Measurements from ENCODE around the gene SERTAD4. TPM values are rescaled to one million over a fixed set of nuclear protein-coding genes. Genes with fewer than 3 reads are reported as not detected.

Gene SERTAD4
- total and polyA plus RNA-seq, 4 donors: under 0.01 to 0.02 (median under 0.01) TPM; not detected in 1

DNA sequence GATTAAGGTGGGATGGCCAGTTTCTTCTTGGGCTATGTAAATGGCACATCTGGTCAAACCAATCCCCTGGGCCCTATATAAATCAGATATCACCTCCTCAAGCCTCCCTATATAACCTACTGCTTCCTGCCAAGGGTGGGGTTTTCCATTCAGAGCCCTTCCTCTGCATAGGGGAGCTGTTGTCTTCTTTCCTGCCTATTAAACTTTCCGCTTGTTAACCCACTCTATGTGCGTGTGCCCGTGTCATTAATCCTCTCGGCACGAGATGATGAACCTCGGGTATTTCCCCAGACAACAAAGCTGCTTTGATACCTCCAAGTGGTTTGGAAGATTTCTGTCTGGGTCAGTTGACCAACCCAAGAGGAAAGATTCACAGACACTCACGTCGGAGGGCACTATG lies 19.3 kb upstream of the SERTAD4 start:
- no peak for DNase-seq (ENCODE audit: low spot score)
- TF ChIP-seq NR2F2 (IDR thresholded peaks at IDR 0.05): no peak
- TF ChIP-seq SP1 (IDR thresholded peaks at IDR 0.05): no peak
- TF ChIP-seq RAD21 (IDR thresholded peaks at IDR 0.05): no peak
- no peak for TF ChIP-seq HNF4G (IDR thresholded peaks at IDR 0.05)
- no peak for TF ChIP-seq HNF4A (conservative IDR thresholded peaks at IDR 0.05)
- TF ChIP-seq EGR1 (IDR thresholded peaks at IDR 0.05; ENCODE audit: low read depth in 2 of 2): no peak
- 85% methylated on average over 8 of the region's 8 CpGs for WGBS
- H3K27ac ChIP-seq (ENCODE audit: low read depth in 1 of 2, low read length in 2 of 2): no peak overlapping the region
- no peak overlapping the region for H3K9ac ChIP-seq (ENCODE audit: low read depth in 1 of 2, low read length in 2 of 2)
- no peaks in the 10 kb centered on the region for H3K4me1 ChIP-seq (ENCODE audit: control insufficient read depth in 4 of 4, insufficient read depth in 4 of 4, low read length in 3 of 4)
- H3K4me3 ChIP-seq (ENCODE audit: low read depth in 1 of 3, low read length in 3 of 3): no peak overlapping the region
- no peaks in the 10 kb centered on the region for H3K36me3 ChIP-seq (ENCODE audit: control insufficient read depth in 4 of 4, insufficient read depth in 3 of 4, low read depth in 1 of 4, low read length in 3 of 4)
- H3K9me3 ChIP-seq (ENCODE audit: control insufficient read depth in 4 of 4, low read length in 3 of 4): no peaks in the 10 kb centered on the region
- peaks cover 0 to 3% (median 0%) of the 10 kb centered on the region in 4 donors for H3K27me3 ChIP-seq (ENCODE audit: control insufficient read depth in 4 of 4, insufficient read depth in 4 of 4, low read length in 3 of 4)

- 63% methylated on average over 4 of the region's 4 CpGs for WGBS
- no peaks in the 10 kb centered on the region for H3K36me3 ChIP-seq (ENCODE audit: control insufficient read depth in 4 of 4, insufficient read depth in 3 of 4, low read depth in 1 of 4, low read length in 3 of 4)
- DNase-seq (ENCODE audit: low spot score): no peak
These were observed 17.8 kb upstream of the SERTAD4 start for GRCh38 chr1:210214573-210215409.

DNA sequence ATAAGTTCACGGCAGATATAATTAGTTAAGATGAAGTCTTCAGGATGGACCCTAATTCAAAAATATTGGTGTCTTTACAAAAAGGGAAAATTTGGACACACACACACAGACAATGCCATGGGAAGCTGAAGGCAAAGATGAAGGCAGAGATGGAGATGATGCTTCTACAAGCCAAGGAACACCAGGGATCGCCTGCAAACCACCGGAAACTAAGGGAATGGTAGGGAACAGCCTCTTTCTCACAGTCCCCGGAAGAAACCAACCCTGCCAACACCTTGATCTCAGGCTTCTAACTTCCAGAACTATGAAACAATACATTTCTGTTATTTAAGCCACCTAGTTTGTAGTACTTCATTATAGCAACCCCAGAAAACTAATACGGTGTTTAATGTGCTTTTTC lies 15.1 kb upstream of the SERTAD4 start:
- DNase-seq (ENCODE audit: low spot score): no peak
- WGBS: 81% methylated on average over 5 of the region's 5 CpGs
- no peaks in the 10 kb centered on the region for H3K36me3 ChIP-seq (ENCODE audit: control insufficient read depth in 4 of 4, insufficient read depth in 3 of 4, low read depth in 1 of 4, low read length in 3 of 4)
- TF ChIP-seq, protein P1, sequence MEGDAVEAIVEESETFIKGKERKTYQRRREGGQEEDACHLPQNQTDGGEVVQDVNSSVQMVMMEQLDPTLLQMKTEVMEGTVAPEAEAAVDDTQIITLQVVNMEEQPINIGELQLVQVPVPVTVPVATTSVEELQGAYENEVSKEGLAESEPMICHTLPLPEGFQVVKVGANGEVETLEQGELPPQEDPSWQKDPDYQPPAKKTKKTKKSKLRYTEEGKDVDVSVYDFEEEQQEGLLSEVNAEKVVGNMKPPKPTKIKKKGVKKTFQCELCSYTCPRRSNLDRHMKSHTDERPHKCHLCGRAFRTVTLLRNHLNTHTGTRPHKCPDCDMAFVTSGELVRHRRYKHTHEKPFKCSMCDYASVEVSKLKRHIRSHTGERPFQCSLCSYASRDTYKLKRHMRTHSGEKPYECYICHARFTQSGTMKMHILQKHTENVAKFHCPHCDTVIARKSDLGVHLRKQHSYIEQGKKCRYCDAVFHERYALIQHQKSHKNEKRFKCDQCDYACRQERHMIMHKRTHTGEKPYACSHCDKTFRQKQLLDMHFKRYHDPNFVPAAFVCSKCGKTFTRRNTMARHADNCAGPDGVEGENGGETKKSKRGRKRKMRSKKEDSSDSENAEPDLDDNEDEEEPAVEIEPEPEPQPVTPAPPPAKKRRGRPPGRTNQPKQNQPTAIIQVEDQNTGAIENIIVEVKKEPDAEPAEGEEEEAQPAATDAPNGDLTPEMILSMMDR (IDR thresholded peaks at IDR 0.05; ENCODE audit: low read depth, low read length, missing input control): no peak
- TF ChIP-seq GABPA (IDR thresholded peaks at IDR 0.05 in 1 of 2, conservative IDR thresholded peaks at IDR 0.05 in 1 of 2) (no peak), YY1 (IDR thresholded peaks at IDR 0.05) (no peak), REST (IDR thresholded peaks at IDR 0.05) (no peak), FOXA1 (IDR thresholded peaks at IDR 0.05) (no peak), ATF3 (IDR thresholded peaks at IDR 0.05) (no peak), EGR1 (IDR thresholded peaks at IDR 0.05; ENCODE audit: low read depth in 2 of 2) (no peak)
- H3K4me3 ChIP-seq (ENCODE audit: low read depth in 1 of 3, low read length in 3 of 3): no peak overlapping the region
- H3K9ac ChIP-seq (ENCODE audit: low read depth in 1 of 2, low read length in 2 of 2): no peak overlapping the region
- H3K4me1 ChIP-seq (ENCODE audit: control insufficient read depth in 4 of 4, insufficient read depth in 4 of 4, low read length in 3 of 4): no peaks in the 10 kb centered on the region
- peaks cover 0 to 3% (median 0%) of the 10 kb centered on the region in 4 donors for H3K27me3 ChIP-seq (ENCODE audit: control insufficient read depth in 4 of 4, insufficient read depth in 4 of 4, low read length in 3 of 4)
- no peaks in the 10 kb centered on the region for H3K9me3 ChIP-seq (ENCODE audit: control insufficient read depth in 4 of 4, low read length in 3 of 4)
- no peak overlapping the region for H3K27ac ChIP-seq (ENCODE audit: low read depth in 1 of 2, low read length in 2 of 2)

More at GRCh38 chr1:210214573-210215409, 17.8 kb upstream of the SERTAD4 start:
- Histone ChIP-seq H3K4me1 (ENCODE audit: control insufficient read depth in 4 of 4, insufficient read depth in 4 of 4, low read length in 3 of 4) (no peaks in the 10 kb centered on the region), H3K9me3 (ENCODE audit: control insufficient read depth in 4 of 4, low read length in 3 of 4) (no peaks in the 10 kb centered on the region), H3K9ac (ENCODE audit: low read depth in 1 of 2, low read length in 2 of 2) (no peak overlapping the region), H3K27me3 (ENCODE audit: control insufficient read depth in 4 of 4, insufficient read depth in 4 of 4, low read length in 3 of 4) (peaks cover 0 to 3% (median 0%) of the 10 kb centered on the region in 4 donors), H3K4me3 (ENCODE audit: low read depth in 1 of 3, low read length in 3 of 3) (no peak overlapping the region), H3K27ac (ENCODE audit: low read depth in 1 of 2, low read length in 2 of 2) (no peak overlapping the region)
- no peak for TF ChIP-seq ATF3 (IDR thresholded peaks at IDR 0.05)
- no peak for TF ChIP-seq GABPA (IDR thresholded peaks at IDR 0.05 in 1 of 2, conservative IDR thresholded peaks at IDR 0.05 in 1 of 2)
